Thoracic aorta (tissue), 2 donors: ENCODE results near the gene ROGDI. TPM values are rescaled to one million over a fixed set of nuclear protein-coding genes. Genes with fewer than 3 reads are reported as not detected.

Source experiments
- ATAC-seq: fragments of 150-250 bp; one replicate; pipeline ENCODE4 v1.8.0; 2017; ENCODE audit warnings: low read depth; ENCODE audit not compliant: insufficient number of reproducible peaks, low FRiP score
- DNase-seq: peaks from one replicate; pipeline ENCODE4 v3.0.0-alpha.2; 2020; ENCODE audit warnings: low spot score
- H3K27ac ChIP-seq, 2 donors: fragments of 200-600 bp; sonication (generic); 1 replicate in 1 of 2; 2 replicates in 1 of 2; pipeline ENCODE4 v1.5.1; 2016; ENCODE audit warnings: mild to moderate bottlenecking in 2 of 2, moderate library complexity in 2 of 2
- H3K27me3 ChIP-seq: fragments of 200-600 bp; sonication (generic); replicated peaks from 2 replicates; pipeline ENCODE4 v1.6.0; 2016; ENCODE audit warnings: mild to moderate bottlenecking; ENCODE audit not compliant: insufficient read depth
- H3K36me3 ChIP-seq: fragments of 200-600 bp; sonication (generic); one replicate; pipeline ENCODE4 v1.5.1; 2016
- H3K4me1 ChIP-seq, 2 donors: fragments of 200-600 bp; sonication (generic); 1 replicate in 1 of 2; 2 replicates in 1 of 2; pipeline versions ENCODE4 v1.5.1 to v1.6.0; 2016; ENCODE audit warnings: low read depth in 2 of 2, mild to moderate bottlenecking in 1 of 2; ENCODE audit not compliant: control insufficient read depth in 1 of 2
- H3K4me3 ChIP-seq: fragments of 200-600 bp; sonication (generic); 2 replicates; pipeline ENCODE4 v1.5.1; 2016; ENCODE audit warnings: mild to moderate bottlenecking
- H3K9me3 ChIP-seq: fragments of 200-600 bp; sonication (generic); 2 replicates; pipeline ENCODE4 v1.5.1; 2016
- total RNA-seq, 2 donors: library from RNA; depleted of rRNA; stranded (reverse); fragments of >200 nt; gene quantifications; one replicate each; pipeline versions ENCODE4 v1.1.0 to v1.2.3, GENCODE V29; 2016
- TF ChIP-seq, protein P1 (sequence below): fragments of 200-600 bp; sonication (generic); IDR thresholded peaks from one replicate; pipeline ENCODE4 v1.5.1; 2019; ENCODE audit warnings: antibody characterized with exemption

The ROGDI gene
- total RNA-seq, 2 donors from 2014 or later: 4.2 to 23.7 TPM

DNA sequence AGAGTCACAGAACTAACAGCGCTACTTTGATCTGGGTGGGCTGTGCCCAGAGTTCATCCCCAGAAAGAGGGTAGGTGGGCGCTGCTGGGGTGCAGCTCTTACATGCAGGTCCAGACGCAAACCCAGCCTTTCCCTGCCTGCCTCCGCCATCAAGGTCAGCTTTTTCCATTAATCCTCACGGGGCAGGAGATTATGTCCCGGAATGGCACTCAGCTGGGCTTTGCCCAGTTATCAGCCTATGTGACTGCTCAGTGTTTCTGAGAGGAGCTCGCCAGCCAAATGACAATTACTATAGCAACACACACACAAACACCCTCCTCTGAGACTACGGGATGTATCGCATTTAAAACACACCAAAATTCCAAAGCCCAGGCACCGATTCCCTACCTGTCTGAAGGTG is 24.5 kb upstream of the ROGDI start:
- TF ChIP-seq, protein P1, sequence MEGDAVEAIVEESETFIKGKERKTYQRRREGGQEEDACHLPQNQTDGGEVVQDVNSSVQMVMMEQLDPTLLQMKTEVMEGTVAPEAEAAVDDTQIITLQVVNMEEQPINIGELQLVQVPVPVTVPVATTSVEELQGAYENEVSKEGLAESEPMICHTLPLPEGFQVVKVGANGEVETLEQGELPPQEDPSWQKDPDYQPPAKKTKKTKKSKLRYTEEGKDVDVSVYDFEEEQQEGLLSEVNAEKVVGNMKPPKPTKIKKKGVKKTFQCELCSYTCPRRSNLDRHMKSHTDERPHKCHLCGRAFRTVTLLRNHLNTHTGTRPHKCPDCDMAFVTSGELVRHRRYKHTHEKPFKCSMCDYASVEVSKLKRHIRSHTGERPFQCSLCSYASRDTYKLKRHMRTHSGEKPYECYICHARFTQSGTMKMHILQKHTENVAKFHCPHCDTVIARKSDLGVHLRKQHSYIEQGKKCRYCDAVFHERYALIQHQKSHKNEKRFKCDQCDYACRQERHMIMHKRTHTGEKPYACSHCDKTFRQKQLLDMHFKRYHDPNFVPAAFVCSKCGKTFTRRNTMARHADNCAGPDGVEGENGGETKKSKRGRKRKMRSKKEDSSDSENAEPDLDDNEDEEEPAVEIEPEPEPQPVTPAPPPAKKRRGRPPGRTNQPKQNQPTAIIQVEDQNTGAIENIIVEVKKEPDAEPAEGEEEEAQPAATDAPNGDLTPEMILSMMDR: no peak
- H3K27me3 ChIP-seq: no peaks in the 10 kb centered on the region
- H3K9me3 ChIP-seq: no peaks in the 10 kb centered on the region
- ATAC-seq (no peak), DNase-seq (no peak)
- H3K27ac ChIP-seq: no peak overlapping the region
- H3K36me3 ChIP-seq: peaks cover 77% of the 10 kb centered on the region
- no peaks in the 10 kb centered on the region for H3K4me1 ChIP-seq
- no peak overlapping the region for H3K4me3 ChIP-seq

DNA sequence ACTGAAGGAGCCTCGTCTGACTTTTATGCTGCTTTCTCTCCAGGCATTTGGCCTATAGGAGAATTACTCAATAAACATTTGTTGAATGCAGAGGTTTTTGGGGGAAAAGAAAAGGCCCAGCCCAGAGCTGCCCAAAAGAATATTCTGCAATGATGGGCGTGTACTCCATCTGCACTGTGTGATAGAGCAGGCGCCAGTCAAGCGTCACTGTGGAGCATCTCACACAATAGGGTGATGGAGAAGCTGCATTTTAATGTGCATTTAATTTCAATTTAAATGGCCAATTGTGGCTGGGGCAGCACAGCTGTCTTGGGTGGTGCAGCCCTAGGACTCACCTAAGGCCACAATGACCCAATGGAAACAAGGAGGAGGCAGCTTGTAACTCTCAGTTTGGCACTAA is 24.1 kb upstream of the ROGDI start:
- no peaks in the 10 kb centered on the region for H3K27me3 ChIP-seq
- H3K4me1 ChIP-seq: no peaks in the 10 kb centered on the region
- no peak overlapping the region for H3K27ac ChIP-seq
- H3K9me3 ChIP-seq: no peaks in the 10 kb centered on the region
- H3K4me3 ChIP-seq: no peak overlapping the region
- TF ChIP-seq, protein P1: no peak
- H3K36me3 ChIP-seq: peaks cover 77% of the 10 kb centered on the region
- DNase-seq: no peak
- ATAC-seq: no peak

DNA sequence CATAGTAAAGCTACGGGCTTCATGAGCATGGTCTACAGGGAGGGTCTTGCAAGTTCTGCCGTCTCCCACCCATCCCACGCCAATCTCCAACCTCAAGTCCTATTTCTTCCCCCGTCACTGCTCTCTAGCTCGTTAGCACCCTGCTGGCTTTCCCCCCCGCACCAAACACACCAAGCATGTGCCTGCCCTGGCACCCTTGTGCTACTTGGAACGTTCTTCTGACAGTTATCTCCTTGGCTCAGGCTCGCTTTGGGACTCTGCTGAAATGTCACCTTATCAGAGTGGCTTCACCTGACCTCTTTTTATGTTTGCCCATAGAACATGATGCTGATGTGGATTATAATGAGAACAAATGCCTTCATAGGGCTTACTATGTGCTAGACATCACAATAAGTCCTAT is 22.8 kb upstream of the ROGDI start:
- Histone ChIP-seq H3K9me3 (no peaks in the 10 kb centered on the region), H3K27me3 (no peaks in the 10 kb centered on the region), H3K27ac (no peak overlapping the region), H3K4me3 (no peak overlapping the region), H3K4me1 (no peaks in the 10 kb centered on the region), H3K36me3 (peaks cover 78% of the 10 kb centered on the region)
- TF ChIP-seq, protein P1: no peak
- ATAC-seq: no peak
- no peak for DNase-seq

DNA sequence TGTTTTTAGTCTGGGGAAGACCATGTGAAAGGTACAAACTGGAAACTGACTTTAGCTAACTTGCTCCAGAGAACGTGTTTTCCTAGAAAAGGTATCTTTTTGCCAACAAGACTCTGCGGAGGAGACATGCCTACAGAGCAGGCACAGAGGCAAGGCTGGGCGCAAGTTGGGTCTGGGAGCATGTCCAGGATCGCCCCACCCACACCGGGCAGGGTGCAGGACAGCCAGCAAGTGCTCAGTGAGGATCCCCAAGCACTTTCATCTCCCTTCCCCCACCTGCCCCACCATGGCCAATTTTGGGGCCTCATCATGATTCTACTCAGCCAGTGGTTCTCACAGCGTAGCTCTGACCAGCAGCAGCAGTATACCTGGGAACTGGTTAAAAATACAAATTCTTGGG is 18.2 kb upstream of the ROGDI start:
- no peak for ATAC-seq
- no peak for DNase-seq
- TF ChIP-seq, protein P1: no peak
- no peaks in the 10 kb centered on the region for H3K27me3 ChIP-seq
- no peak overlapping the region for H3K27ac ChIP-seq
- no peak overlapping the region for H3K4me3 ChIP-seq
- H3K36me3 ChIP-seq: peaks cover 66% of the 10 kb centered on the region
- no peaks in the 10 kb centered on the region for H3K4me1 ChIP-seq
- H3K9me3 ChIP-seq: no peaks in the 10 kb centered on the region

DNA sequence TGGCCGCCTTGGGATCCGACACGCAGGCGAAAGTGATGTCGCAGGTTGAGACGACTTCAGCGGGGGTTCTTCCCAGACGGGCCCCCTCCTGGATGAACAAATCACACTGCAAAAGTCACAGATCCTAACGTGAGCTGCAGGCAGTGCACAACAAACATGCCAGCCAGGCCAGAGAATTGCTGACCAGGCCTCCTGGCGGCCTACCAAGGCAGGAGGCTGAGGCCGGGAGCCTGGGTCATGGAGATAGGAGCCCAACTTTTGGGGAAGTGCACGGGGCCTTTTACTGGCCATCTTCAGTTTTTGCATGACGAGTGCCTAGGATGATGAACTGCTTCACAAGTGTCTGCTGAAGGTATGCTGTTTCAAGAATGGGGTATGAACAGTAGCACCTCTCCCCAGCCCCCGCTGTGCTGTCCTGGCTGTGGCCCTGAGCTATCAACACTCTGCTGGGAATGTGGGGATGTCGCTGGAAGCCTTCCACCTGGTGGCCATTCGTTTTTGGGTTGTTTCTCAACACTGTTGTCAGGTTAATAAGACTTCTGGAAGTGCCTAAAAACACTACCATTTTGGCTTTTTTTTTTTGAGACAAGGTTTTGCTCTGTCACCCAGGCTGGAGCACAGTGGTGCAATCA is 12.2 kb upstream of the ROGDI start:
- TF ChIP-seq, protein P1: no peak
- DNase-seq: no peak
- ATAC-seq: no peak
- Histone ChIP-seq H3K4me3 (no peak overlapping the region), H3K27me3 (no peaks in the 10 kb centered on the region), H3K36me3 (peaks cover 63% of the 10 kb centered on the region), H3K9me3 (no peaks in the 10 kb centered on the region), H3K4me1 (peaks cover 0 to 17% of the 10 kb centered on the region in 2 donors), H3K27ac (peak overlapping the region; percentile 22 to 43)
